Kidney (tissue), 14 donors: ENCODE measurements around the gene LDLRAP1. TPM values are rescaled to one million over a fixed set of nuclear protein-coding genes. Genes with fewer than 3 reads are reported as not detected.

ENCODE experiments used
- DNase-seq, 5 donors: peaks; one replicate each; pipeline ENCODE4 v3.0.0-alpha.2; 2013 to 2020
- FAIRE-seq: peaks from 2 replicates; lab custom pipeline; 2012; peaks lifted over from hg19 to GRCh38; lab: Jason Lieb, UNC
- H3K27ac ChIP-seq, 2 donors: one replicate each; pipeline ENCODE4 v1.7.0; 2013; ENCODE audit warnings: low read depth in 2 of 2, low read length in 2 of 2, inconsistent platforms in 1 of 2
- H3K27me3 ChIP-seq: one replicate; pipeline ENCODE4 v1.7.1; 2013; ENCODE audit warnings: low read length, inconsistent platforms; ENCODE audit not compliant: control insufficient read depth, insufficient read depth
- H3K36me3 ChIP-seq, 3 donors: one replicate each; pipeline versions ENCODE4 v1.7.0 to v1.7.1; 2013; ENCODE audit warnings: low read length in 3 of 3, control low read depth in 1 of 3, inconsistent platforms in 1 of 3; ENCODE audit not compliant: insufficient read depth in 3 of 3, control insufficient read depth in 2 of 3
- H3K4me1 ChIP-seq, 3 donors: one replicate each; pipeline versions ENCODE4 v1.7.0 to v1.7.1; 2013; ENCODE audit warnings: low read length in 3 of 3, inconsistent platforms in 1 of 3, low read depth in 1 of 3; ENCODE audit not compliant: control insufficient read depth in 2 of 3, insufficient read depth in 2 of 3
- H3K4me3 ChIP-seq, 3 donors: one replicate each; pipeline versions ENCODE4 v1.7.0 to v1.8.1; 2013; ENCODE audit warnings: low read length in 3 of 3, control low read depth in 1 of 3, inconsistent platforms in 1 of 3
- H3K9ac ChIP-seq, 3 donors: one replicate each; pipeline versions ENCODE4 v1.7.0 to v1.7.1; 2013; ENCODE audit warnings: low read length in 3 of 3, control low read depth in 1 of 3, inconsistent platforms in 1 of 3
- H3K9me3 ChIP-seq, 3 donors: one replicate each; pipeline versions ENCODE4 v1.7.0 to v1.7.1; 2013; ENCODE audit warnings: low read length in 3 of 3, control low read depth in 1 of 3, inconsistent platforms in 1 of 3; ENCODE audit not compliant: control insufficient read depth in 2 of 3, insufficient read depth in 1 of 3
- CTCF ChIP-seq: IDR thresholded peaks from 3 replicates; pipeline ENCODE4 v1.5.1; 2012; ENCODE audit warnings: mild to moderate bottlenecking, moderate library complexity, borderline replicate concordance; ENCODE audit not compliant: insufficient read depth; ENCODE audit errors: extremely low read depth
- intact Hi-C: fragments of 100-400 bp; cut with DNase I; formaldehyde crosslinking; loops from one replicate; pipeline ENCODE4 v1.11.1; 2022
- polyA plus RNA-seq: library from polyadenylated mRNA; stranded (reverse); fragments of 350-450 nt; fragmentation: Illumina TruSeq; extraction: RNeasy Lipid Tissue Mini Kit (QIAGEN cat#74804); gene quantifications from one replicate; pipeline ENCODE4 v1.2.3, GENCODE V29; 2014; ENCODE audit warnings: low read depth, low replicate concordance; ENCODE audit not compliant: insufficient read depth
- total RNA-seq: library from RNA; stranded (reverse); fragmentation: NEBNext Ultra II Directional; extraction: Animal tissue kit (Norgen Biotek cat#: 25700); gene quantifications from one replicate; pipeline ENCODE4 v1.2.1, GENCODE V29; 2021
- donor health status: control.
- donor health status: control.
- donor health status: control.
- donor health status: control.
- donor health status: control.
- donor health status: DM: yes; HTN: yes; CAD: no.
- donor health status: Normal renal cell carcinoma (clear cell type).

The LDLRAP1 gene
- total and polyA plus RNA-seq, 2 donors from 2014 or later = 14.4 to 26.2 TPM

- TF ChIP-seq CTCF = no peak
- Histone ChIP-seq H3K4me1 (peaks cover 0 to 20% (median 2%) of the 10 kb centered on the region in 3 donors), H3K27me3 (no peaks in the 10 kb centered on the region), H3K4me3 (no peak overlapping the region), H3K27ac (no peak overlapping the region), H3K9ac (no peak overlapping the region), H3K9me3 (no peaks in the 10 kb centered on the region), H3K36me3 (peaks cover 0 to 9% (median 2%) of the 10 kb centered on the region in 3 donors)
- FAIRE-seq (no peak), DNase-seq (no peak)
- intact Hi-C loops = no loop called here
Observed at GRCh38 chr1:25566176-25566729, 22.8 kb downstream of the LDLRAP1 start.

GRCh38 chr1:25566730-25567341 is 23.4 kb downstream of the LDLRAP1 start:
- Histone ChIP-seq H3K4me1 (peaks cover 0 to 15% (median 2%) of the 10 kb centered on the region in 3 donors), H3K27ac (peak overlapping the region; percentile 43 to 63), H3K9me3 (no peaks in the 10 kb centered on the region), H3K27me3 (no peaks in the 10 kb centered on the region), H3K36me3 (peaks cover 0 to 9% (median 2%) of the 10 kb centered on the region in 3 donors), H3K4me3 (no peak overlapping the region), H3K9ac (no peak overlapping the region)
- no peak for TF ChIP-seq CTCF
- intact Hi-C loops = no loop called here
- no peak for FAIRE-seq
- DNase-seq = peak in 2 of 5 donors; percentile 53 to 60

DNA sequence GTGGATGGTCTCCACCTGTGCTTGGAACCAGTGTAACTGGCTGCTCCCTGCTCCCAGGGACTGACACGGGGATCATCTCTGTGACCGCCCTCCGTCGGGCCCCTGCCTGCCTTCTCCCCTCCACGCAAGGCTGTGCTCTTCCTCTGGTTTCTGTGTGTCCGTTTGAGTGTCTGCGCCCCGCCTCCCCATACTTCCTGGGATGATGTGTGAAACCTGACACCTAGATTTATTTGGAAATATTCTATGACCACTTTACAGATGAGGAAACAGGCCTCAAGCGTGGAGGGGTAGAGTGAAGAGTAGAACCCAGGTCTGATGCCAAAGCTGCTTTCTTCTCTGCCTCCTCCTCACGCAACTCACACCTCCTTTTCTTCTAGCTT is 24.3 kb downstream of the LDLRAP1 start:
- H3K27me3 ChIP-seq = no peaks in the 10 kb centered on the region
- intact Hi-C loops = no loop called here
- no peak overlapping the region for H3K9ac ChIP-seq
- no peaks in the 10 kb centered on the region for H3K9me3 ChIP-seq
- peaks cover 0 to 9% (median 2%) of the 10 kb centered on the region in 3 donors for H3K36me3 ChIP-seq
- FAIRE-seq (no peak), DNase-seq (no peak)
- H3K27ac ChIP-seq = peak overlapping the region; percentile 43 to 63
- peaks cover 0 to 9% (median 2%) of the 10 kb centered on the region in 3 donors for H3K4me1 ChIP-seq
- TF ChIP-seq CTCF = no peak
- H3K4me3 ChIP-seq = no peak overlapping the region
